HepG2 (cell line): ENCODE measurements around the gene MYO3B. TPM values are rescaled to one million over a fixed set of nuclear protein-coding genes. Genes with fewer than 3 reads are reported as not detected.

ENCODE experiments used
- ATAD3A ChIP-seq: sonication (generic); formaldehyde crosslinking; IDR thresholded peaks from 2 replicates; pipeline ENCODE4 v1.4.0; 2020; ENCODE audit warnings: missing genetic modification reagents
- BORCS8-MEF2B ChIP-seq: sonication (generic); formaldehyde crosslinking; IDR thresholded peaks from 2 replicates; pipeline ENCODE4 v1.8.0; 2022; ENCODE audit warnings: mild to moderate bottlenecking, missing genetic modification reagents
- CBX1 ChIP-seq: IDR thresholded peaks from one replicate; pipeline ENCODE4 v1.6.1; 2016; ENCODE audit warnings: antibody characterized with exemption, low read depth
- CHCHD3 ChIP-seq: sonication (generic); formaldehyde crosslinking; IDR thresholded peaks from 2 replicates; pipeline ENCODE4 v1.8.0; 2022; ENCODE audit warnings: mild to moderate bottlenecking, missing genetic modification reagents, moderate library complexity
- GTF2F1 ChIP-seq: fragments of 150-350 bp; IDR thresholded peaks from 2 replicates; pipeline ENCODE4 v1.6.1; 2014; ENCODE audit warnings: low read length
- HMGA1 ChIP-seq: sonication (generic); formaldehyde crosslinking; conservative IDR thresholded peaks from 2 replicates; pipeline ENCODE4 v1.4.0; 2020; ENCODE audit warnings: missing genetic modification reagents
- HOXA9 ChIP-seq: sonication (generic); formaldehyde crosslinking; IDR thresholded peaks from 2 replicates; pipeline ENCODE4 v1.8.1; 2022; ENCODE audit warnings: missing genetic modification reagents, mild to moderate bottlenecking, moderate library complexity, borderline replicate concordance
- KLF15 ChIP-seq: sonication (generic); formaldehyde crosslinking; IDR thresholded peaks from 2 replicates; pipeline ENCODE4 v1.8.1; 2023; ENCODE audit warnings: borderline replicate concordance, mild to moderate bottlenecking, inconsistent platforms, missing genetic modification reagents, mixed read lengths
- MTA3 ChIP-seq: sonication (generic); formaldehyde crosslinking; IDR thresholded peaks from 2 replicates; pipeline ENCODE4 v1.4.0; 2020; ENCODE audit warnings: missing genetic modification reagents
- NFKB2 ChIP-seq: sonication (generic); formaldehyde crosslinking; IDR thresholded peaks from 2 replicates; pipeline ENCODE4 v1.4.0; 2020; ENCODE audit warnings: missing genetic modification reagents, borderline replicate concordance
- NKX3-1 ChIP-seq: sonication (generic); formaldehyde crosslinking; IDR thresholded peaks from 2 replicates; pipeline ENCODE4 v1.5.0; 2020; ENCODE audit warnings: missing genetic modification reagents
- PCBP2 ChIP-seq: fragments of 200-400 bp; formaldehyde crosslinking; optimal IDR thresholded peaks from 2 replicates; pipeline ENCODE3; 2018; ENCODE audit warnings: low read length, low read depth; ENCODE audit not compliant: poor library complexity, severe bottlenecking
- POLR2G ChIP-seq: fragments of 200-400 bp; formaldehyde crosslinking; IDR thresholded peaks from 2 replicates; pipeline ENCODE4 v1.6.1; 2018; ENCODE audit warnings: mild to moderate bottlenecking, low read depth, low read length, moderate library complexity
- PRPF4 ChIP-seq: fragments of 200-400 bp; formaldehyde crosslinking; IDR thresholded peaks from 2 replicates; pipeline ENCODE4 v1.6.1; 2016; ENCODE audit warnings: low read length, low read depth; ENCODE audit not compliant: poor library complexity, severe bottlenecking
- PTBP1 ChIP-seq: fragments of 200-400 bp; formaldehyde crosslinking; IDR thresholded peaks from 2 replicates; pipeline ENCODE4 v1.6.1; 2018; ENCODE audit warnings: low read length, low read depth; ENCODE audit not compliant: poor library complexity, severe bottlenecking
- RBAK ChIP-seq: sonication (generic); formaldehyde crosslinking; IDR thresholded peaks from 2 replicates; pipeline ENCODE4 v1.5.1; 2020; ENCODE audit warnings: mild to moderate bottlenecking, missing genetic modification reagents
- SETDB1 ChIP-seq: sonication (generic); formaldehyde crosslinking; IDR thresholded peaks from 2 replicates; pipeline ENCODE4 v1.5.1; 2020; ENCODE audit warnings: missing genetic modification reagents, mild to moderate bottlenecking, borderline replicate concordance
- STAT5B ChIP-seq: sonication (generic); formaldehyde crosslinking; IDR thresholded peaks from 2 replicates; pipeline ENCODE4 v1.4.0; 2020; ENCODE audit warnings: missing genetic modification reagents
- ZBTB8A ChIP-seq: sonication (generic); formaldehyde crosslinking; IDR thresholded peaks from 2 replicates; pipeline ENCODE4 v1.4.0; 2020; ENCODE audit warnings: mild to moderate bottlenecking, low read depth, missing genetic modification reagents, borderline replicate concordance
- ZIK1 ChIP-seq: sonication (generic); formaldehyde crosslinking; IDR thresholded peaks from 2 replicates; pipeline ENCODE4 v1.5.0; 2020; ENCODE audit warnings: mild to moderate bottlenecking, low read depth, missing genetic modification reagents, borderline replicate concordance
- ZNF253 ChIP-seq: sonication (generic); formaldehyde crosslinking; IDR thresholded peaks from 2 replicates; pipeline ENCODE4 v1.8.0; 2022; ENCODE audit warnings: mild to moderate bottlenecking, missing genetic modification reagents, borderline replicate concordance
- ZNF749 ChIP-seq: sonication (generic); formaldehyde crosslinking; IDR thresholded peaks from 2 replicates; pipeline ENCODE4 v1.8.0; 2022; ENCODE audit warnings: mild to moderate bottlenecking, missing genetic modification reagents, moderate library complexity, borderline replicate concordance
- polyA plus RNA-seq, 8 experiments: library from polyadenylated mRNA; depleted of rRNA in 3 of 8; stranded (reverse) in 7 of 8; unstranded in 1 of 8; fragments of >200 nt; fragmentation: Illumina TruSeq in 4 of 8; extraction: Trizol in 4 of 8; gene quantifications; 2 replicates each; pipeline versions ENCODE4 v1.2.1 to v1.2.3, GENCODE V29; 2011 to 2016; ENCODE audit warnings: low read depth in 4 of 8, missing spikeins in 1 of 8, mixed read lengths in 1 of 8; ENCODE audit not compliant: insufficient read depth in 1 of 8
- total RNA-seq, 5 experiments: library from RNA; depleted of rRNA; stranded (reverse); fragments of >200 nt; fragmentation: Illumina TruSeq; extraction: Trizol; gene quantifications; 2 replicates each; pipeline ENCODE4 v1.2.3, GENCODE V29; 2016; ENCODE audit warnings: low read depth in 1 of 5
- TF ChIP-seq, protein P1 (sequence below): sonication (generic); formaldehyde crosslinking; IDR thresholded peaks from 2 replicates; pipeline ENCODE4 v1.4.0; 2020; ENCODE audit warnings: missing genetic modification reagents
- TF ChIP-seq, protein P2 (sequence below): sonication (generic); formaldehyde crosslinking; IDR thresholded peaks from 2 replicates; pipeline ENCODE4 v1.5.0; 2020; ENCODE audit warnings: mild to moderate bottlenecking, missing genetic modification reagents

The MYO3B gene
- total and polyA plus RNA-seq, 2 of the 13 experiments (the other 11 are each of a cell fraction or from before 2014, with no cell fraction given) = 0.01 TPM; not detected in 1

DNA sequence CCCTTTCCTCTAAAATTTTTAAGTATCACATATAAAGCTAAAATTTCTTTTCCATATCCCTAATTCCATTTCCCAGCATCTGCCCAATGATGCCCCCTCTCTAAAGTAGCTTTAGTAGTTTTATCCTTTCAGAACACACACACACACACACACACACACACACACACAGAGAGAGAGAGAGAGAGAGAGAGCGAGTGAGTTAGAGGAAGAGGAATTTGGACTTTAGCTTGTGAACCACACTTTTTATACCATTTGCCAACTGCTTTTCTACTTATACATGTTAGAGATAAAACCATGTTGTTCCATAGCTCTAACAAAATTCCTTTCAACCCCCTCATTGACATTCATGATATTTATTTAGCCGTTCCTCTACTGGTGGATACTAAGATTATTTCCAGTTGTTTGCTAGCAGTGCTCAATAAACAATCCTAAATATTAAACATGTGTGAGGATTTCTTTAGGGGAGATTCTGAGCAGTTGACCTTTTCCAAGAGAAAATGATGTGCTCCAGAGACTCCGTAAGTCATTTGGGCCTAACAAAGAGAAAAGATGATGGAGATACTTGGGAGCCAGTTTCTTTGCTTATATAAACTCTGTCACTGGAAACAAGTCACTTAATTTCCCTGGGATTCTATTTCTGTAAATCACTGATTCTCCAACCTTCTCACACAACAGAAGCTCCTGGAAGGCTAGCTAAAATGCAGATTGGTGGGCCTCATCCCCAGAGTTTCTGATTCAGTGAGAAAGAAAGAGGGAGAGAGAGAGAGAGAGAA lies 307.5 kb downstream of the MYO3B start (continued):
- TF ChIP-seq NFKB2 (CRISPR knock-in tag) (no peak), ZBTB8A (CRISPR knock-in tag) (no peak), STAT5B (CRISPR knock-in tag) (no peak), GTF2F1 (no peak), HMGA1 (CRISPR knock-in tag) (no peak), RBAK (no peak), ATAD3A (no peak), KLF15 (CRISPR knock-in tag) (no peak), HOXA9 (CRISPR knock-in tag) (no peak), CHCHD3 (CRISPR knock-in tag) (no peak), ZIK1 (no peak), NKX3-1 (CRISPR knock-in tag) (no peak), CBX1 (no peak), ZNF253 (CRISPR knock-in tag) (no peak), SETDB1 (CRISPR knock-in tag) (no peak), POLR2G (no peak), PRPF4 (no peak), PCBP2 (no peak), ZNF749 (CRISPR knock-in tag) (no peak), MTA3 (CRISPR knock-in tag) (no peak), BORCS8-MEF2B (CRISPR knock-in tag) (no peak), PTBP1 (no peak)
- TF ChIP-seq, protein P1, sequence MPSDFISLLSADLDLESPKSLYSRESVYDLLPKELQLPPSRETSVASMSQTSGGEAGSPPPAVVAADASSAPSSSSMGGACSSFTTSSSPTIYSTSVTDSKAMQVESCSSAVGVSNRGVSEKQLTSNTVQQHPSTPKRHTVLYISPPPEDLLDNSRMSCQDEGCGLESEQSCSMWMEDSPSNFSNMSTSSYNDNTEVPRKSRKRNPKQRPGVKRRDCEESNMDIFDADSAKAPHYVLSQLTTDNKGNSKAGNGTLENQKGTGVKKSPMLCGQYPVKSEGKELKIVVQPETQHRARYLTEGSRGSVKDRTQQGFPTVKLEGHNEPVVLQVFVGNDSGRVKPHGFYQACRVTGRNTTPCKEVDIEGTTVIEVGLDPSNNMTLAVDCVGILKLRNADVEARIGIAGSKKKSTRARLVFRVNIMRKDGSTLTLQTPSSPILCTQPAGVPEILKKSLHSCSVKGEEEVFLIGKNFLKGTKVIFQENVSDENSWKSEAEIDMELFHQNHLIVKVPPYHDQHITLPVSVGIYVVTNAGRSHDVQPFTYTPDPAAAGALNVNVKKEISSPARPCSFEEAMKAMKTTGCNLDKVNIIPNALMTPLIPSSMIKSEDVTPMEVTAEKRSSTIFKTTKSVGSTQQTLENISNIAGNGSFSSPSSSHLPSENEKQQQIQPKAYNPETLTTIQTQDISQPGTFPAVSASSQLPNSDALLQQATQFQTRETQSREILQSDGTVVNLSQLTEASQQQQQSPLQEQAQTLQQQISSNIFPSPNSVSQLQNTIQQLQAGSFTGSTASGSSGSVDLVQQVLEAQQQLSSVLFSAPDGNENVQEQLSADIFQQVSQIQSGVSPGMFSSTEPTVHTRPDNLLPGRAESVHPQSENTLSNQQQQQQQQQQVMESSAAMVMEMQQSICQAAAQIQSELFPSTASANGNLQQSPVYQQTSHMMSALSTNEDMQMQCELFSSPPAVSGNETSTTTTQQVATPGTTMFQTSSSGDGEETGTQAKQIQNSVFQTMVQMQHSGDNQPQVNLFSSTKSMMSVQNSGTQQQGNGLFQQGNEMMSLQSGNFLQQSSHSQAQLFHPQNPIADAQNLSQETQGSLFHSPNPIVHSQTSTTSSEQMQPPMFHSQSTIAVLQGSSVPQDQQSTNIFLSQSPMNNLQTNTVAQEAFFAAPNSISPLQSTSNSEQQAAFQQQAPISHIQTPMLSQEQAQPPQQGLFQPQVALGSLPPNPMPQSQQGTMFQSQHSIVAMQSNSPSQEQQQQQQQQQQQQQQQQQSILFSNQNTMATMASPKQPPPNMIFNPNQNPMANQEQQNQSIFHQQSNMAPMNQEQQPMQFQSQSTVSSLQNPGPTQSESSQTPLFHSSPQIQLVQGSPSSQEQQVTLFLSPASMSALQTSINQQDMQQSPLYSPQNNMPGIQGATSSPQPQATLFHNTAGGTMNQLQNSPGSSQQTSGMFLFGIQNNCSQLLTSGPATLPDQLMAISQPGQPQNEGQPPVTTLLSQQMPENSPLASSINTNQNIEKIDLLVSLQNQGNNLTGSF (CRISPR knock-in tag) = no peak
- TF ChIP-seq, protein P2, sequence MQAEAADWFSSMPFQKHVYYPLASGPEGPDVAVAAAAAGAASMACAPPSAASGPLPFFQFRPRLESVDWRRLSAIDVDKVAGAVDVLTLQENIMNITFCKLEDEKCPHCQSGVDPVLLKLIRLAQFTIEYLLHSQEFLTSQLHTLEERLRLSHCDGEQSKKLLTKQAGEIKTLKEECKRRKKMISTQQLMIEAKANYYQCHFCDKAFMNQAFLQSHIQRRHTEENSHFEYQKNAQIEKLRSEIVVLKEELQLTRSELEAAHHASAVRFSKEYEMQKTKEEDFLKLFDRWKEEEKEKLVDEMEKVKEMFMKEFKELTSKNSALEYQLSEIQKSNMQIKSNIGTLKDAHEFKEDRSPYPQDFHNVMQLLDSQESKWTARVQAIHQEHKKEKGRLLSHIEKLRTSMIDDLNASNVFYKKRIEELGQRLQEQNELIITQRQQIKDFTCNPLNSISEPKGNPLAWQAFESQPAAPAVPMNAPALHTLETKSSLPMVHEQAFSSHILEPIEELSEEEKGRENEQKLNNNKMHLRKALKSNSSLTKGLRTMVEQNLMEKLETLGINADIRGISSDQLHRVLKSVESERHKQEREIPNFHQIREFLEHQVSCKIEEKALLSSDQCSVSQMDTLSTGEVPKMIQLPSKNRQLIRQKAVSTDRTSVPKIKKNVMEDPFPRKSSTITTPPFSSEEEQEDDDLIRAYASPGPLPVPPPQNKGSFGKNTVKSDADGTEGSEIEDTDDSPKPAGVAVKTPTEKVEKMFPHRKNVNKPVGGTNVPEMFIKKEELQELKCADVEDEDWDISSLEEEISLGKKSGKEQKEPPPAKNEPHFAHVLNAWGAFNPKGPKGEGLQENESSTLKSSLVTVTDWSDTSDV (CRISPR knock-in tag) = no peak
